Breast epithelium (tissue), 3 donors: Measurements from ENCODE around the gene HSDL2.

ENCODE experiments used
- CTCF ChIP-seq, 3 donors: fragments of 450-650 bp; IDR thresholded peaks; one replicate each; pipeline ENCODE4 v1.5.1; 2016 to 2017; ENCODE audit warnings: antibody characterized with exemption in 3 of 3, mild to moderate bottlenecking in 3 of 3, moderate library complexity in 3 of 3
- POLR2A ChIP-seq: fragments of 450-650 bp; IDR thresholded peaks from one replicate; pipeline ENCODE4 v1.6.1; 2016; ENCODE audit warnings: antibody characterized with exemption, mild to moderate bottlenecking, moderate library complexity
- POLR2AphosphoS5 ChIP-seq, 3 donors: sonication (generic); formaldehyde crosslinking; IDR thresholded peaks; one replicate each; pipeline ENCODE4 v1.6.1; 2017; ENCODE audit warnings: antibody characterized with exemption in 3 of 3

- TF ChIP-seq POLR2A (no peak), CTCF (IDR thresholded peaks at IDR 0.05) (no peak), POLR2AphosphoS5 (IDR thresholded peaks at IDR 0.05) (no peak)
These were observed 128.5 kb downstream of the HSDL2 start for GRCh38 chr9:112508377-112508776.
